NB4 (cell line): ENCODE results near the gene ZNF407.

ENCODE experiments used
- POLR2A ChIP-seq: IDR thresholded peaks from 2 replicates; pipeline ENCODE4 v1.6.1; 2011; ENCODE audit warnings: mild to moderate bottlenecking; ENCODE audit not compliant: insufficient read length; ENCODE audit errors: extremely low read depth
- TF ChIP-seq, protein P1 (sequence below): IDR thresholded peaks from one replicate; pipeline ENCODE4 v1.5.1; 2012; ENCODE audit warnings: low read depth, low read length

DNA sequence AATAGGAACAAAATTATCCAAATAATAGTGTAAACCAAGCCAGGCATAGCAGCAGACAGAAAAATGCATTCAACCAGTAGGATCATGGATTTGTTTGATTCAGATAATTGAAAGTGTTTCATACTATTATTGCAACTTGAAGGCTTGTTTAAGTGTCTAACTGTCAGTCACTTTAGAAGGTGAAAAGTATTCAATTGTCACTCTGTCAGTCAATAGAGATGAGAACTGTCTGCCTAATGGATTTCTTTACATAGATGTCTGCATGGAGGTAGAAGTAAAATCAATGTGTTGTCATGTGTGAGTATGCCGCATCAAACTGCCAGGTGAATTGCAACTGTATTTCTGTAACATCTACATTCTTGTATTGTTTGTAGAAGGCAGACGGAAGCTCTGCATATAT is 65.0 kb downstream of the ZNF407 start:
- TF ChIP-seq, protein P1, sequence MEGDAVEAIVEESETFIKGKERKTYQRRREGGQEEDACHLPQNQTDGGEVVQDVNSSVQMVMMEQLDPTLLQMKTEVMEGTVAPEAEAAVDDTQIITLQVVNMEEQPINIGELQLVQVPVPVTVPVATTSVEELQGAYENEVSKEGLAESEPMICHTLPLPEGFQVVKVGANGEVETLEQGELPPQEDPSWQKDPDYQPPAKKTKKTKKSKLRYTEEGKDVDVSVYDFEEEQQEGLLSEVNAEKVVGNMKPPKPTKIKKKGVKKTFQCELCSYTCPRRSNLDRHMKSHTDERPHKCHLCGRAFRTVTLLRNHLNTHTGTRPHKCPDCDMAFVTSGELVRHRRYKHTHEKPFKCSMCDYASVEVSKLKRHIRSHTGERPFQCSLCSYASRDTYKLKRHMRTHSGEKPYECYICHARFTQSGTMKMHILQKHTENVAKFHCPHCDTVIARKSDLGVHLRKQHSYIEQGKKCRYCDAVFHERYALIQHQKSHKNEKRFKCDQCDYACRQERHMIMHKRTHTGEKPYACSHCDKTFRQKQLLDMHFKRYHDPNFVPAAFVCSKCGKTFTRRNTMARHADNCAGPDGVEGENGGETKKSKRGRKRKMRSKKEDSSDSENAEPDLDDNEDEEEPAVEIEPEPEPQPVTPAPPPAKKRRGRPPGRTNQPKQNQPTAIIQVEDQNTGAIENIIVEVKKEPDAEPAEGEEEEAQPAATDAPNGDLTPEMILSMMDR: no peak
- no peak for TF ChIP-seq POLR2A
